Measurements from ENCODE around the gene TRIM65. TPM values are rescaled to one million over a fixed set of nuclear protein-coding genes. Genes with fewer than 3 reads are reported as not detected.
"Not testable (repeated sequence)": the region's sequence is repeated elsewhere in the genome, so short reads cannot be mapped to it uniquely, and the experiment has no call there.

The TRIM65 gene
- total RNA-seq, 2 donors from 2014 or later = 12.5 to 21.0 TPM

GRCh38 chr17:75872434-75873351, 24.1 kb downstream of the TRIM65 start:
- Histone ChIP-seq H3K9me3 (no peaks in the 10 kb centered on the region), H3K27ac (peak overlapping the region; percentile 56 to 79 (median 76)), H3K4me3 (no peak overlapping the region), H3K4me1 (peaks cover 40% of the 10 kb centered on the region), H3K27me3 (no peaks in the 10 kb centered on the region), H3K36me3 (replicated peaks in 1 of 2; ENCODE audit: insufficient read depth in 1 of 2, low read depth in 2 of 2) (no peaks in the 10 kb centered on the region)
- intact Hi-C loops (cut with DNase I) = no loop called here
- ATAC-seq (peak; percentile 12), DNase-seq (peak; percentile 43 to 81 (median 62))
- 44 to 51% methylated on average over 11 to 13 of the region's 13 CpGs for WGBS, 2 donors
- TF ChIP-seq CTCF (IDR thresholded peaks at IDR 0.05) = no peak
- TF ChIP-seq POLR2A (IDR thresholded peaks at IDR 0.05) = peak in 2 of 3 donors; percentile 23 to 25

GRCh38 chr17:75870228-75870627, 26.5 kb downstream of the TRIM65 start:
- H3K4me3 ChIP-seq; H3K27me3 ChIP-seq; ATAC-seq; DNase-seq; H3K9me3 ChIP-seq; intact Hi-C loops (cut with DNase I); H3K36me3 ChIP-seq (replicated peaks in 1 of 2; ENCODE audit: insufficient read depth in 1 of 2, low read depth in 2 of 2): not testable (repeated sequence)
- WGBS, 2 donors = 75 to 82% methylated on average over 10 of the region's 10 CpGs
- H3K4me1 ChIP-seq = peaks cover 15% of the 10 kb centered on the region
- peak overlapping the region in 1 of 4 donors; percentile 40 for H3K27ac ChIP-seq

GRCh38 chr17:75869282-75870141, 27.2 kb downstream of the TRIM65 start:
- DNase-seq = no peak
- no peak for ATAC-seq

GRCh38 chr17:75868730-75869281, 27.9 kb downstream of the TRIM65 start:
- WGBS, 2 donors = 78 to 85% methylated on average over 11 to 12 of the region's 12 CpGs
- DNase-seq; H3K36me3 ChIP-seq (replicated peaks in 1 of 2; ENCODE audit: insufficient read depth in 1 of 2, low read depth in 2 of 2); H3K9me3 ChIP-seq; H3K4me3 ChIP-seq; H3K27me3 ChIP-seq; intact Hi-C loops (cut with DNase I); ATAC-seq: not testable (repeated sequence)
- Histone ChIP-seq H3K27ac (peak overlapping the region in 1 of 4 donors; percentile 30), H3K4me1 (peaks cover 11% of the 10 kb centered on the region)

More at GRCh38 chr17:75869282-75870141, 27.2 kb downstream of the TRIM65 start:
- H3K27me3 ChIP-seq = no peaks in the 10 kb centered on the region
- H3K4me3 ChIP-seq = no peak overlapping the region
- H3K36me3 ChIP-seq (replicated peaks in 1 of 2; ENCODE audit: insufficient read depth in 1 of 2, low read depth in 2 of 2) = no peaks in the 10 kb centered on the region
- intact Hi-C loops (cut with DNase I) = no loop called here
- TF ChIP-seq POLR2A (IDR thresholded peaks at IDR 0.05) (no peak), CTCF (IDR thresholded peaks at IDR 0.05) (no peak)
- 67 to 74% methylated on average over 18 to 23 of the region's 23 CpGs for WGBS, 2 donors
- H3K4me1 ChIP-seq = peaks cover 11% of the 10 kb centered on the region
- peak overlapping the region in 2 of 4 donors; percentile 30 to 40 for H3K27ac ChIP-seq
- H3K9me3 ChIP-seq = no peaks in the 10 kb centered on the region

GRCh38 chr17:75865404-75866188, 31.2 kb downstream of the TRIM65 start:
- H3K27ac ChIP-seq; H3K4me1 ChIP-seq; ATAC-seq; intact Hi-C loops (cut with DNase I); H3K4me3 ChIP-seq; H3K9me3 ChIP-seq; H3K36me3 ChIP-seq (replicated peaks in 1 of 2; ENCODE audit: insufficient read depth in 1 of 2, low read depth in 2 of 2); H3K27me3 ChIP-seq; DNase-seq: not testable (repeated sequence)
- WGBS, 2 donors = 77 to 82% methylated on average over 16 to 17 of the region's 17 CpGs

GRCh38 chr17:75864887-75865286, 31.9 kb downstream of the TRIM65 start:
- H3K9me3 ChIP-seq; ATAC-seq; H3K4me1 ChIP-seq; intact Hi-C loops (cut with DNase I); H3K4me3 ChIP-seq; H3K36me3 ChIP-seq (replicated peaks in 1 of 2; ENCODE audit: insufficient read depth in 1 of 2, low read depth in 2 of 2); DNase-seq; H3K27ac ChIP-seq; H3K27me3 ChIP-seq: not testable (repeated sequence)
- WGBS, 2 donors = 79 to 88% methylated on average over 4 of the region's 4 CpGs
